NCI-H1105 treated with DMSO at 0.1 percent for 48 hours (cell line): ENCODE results near the gene CABP2.
A peak's percentile ranks its signal among the peaks of the same experiment; 100 is the strongest.
"Not testable (repeated sequence)": the region's sequence is repeated elsewhere in the genome, so short reads cannot be mapped to it uniquely, and the experiment has no call there.

Source experiments
- DNase-seq: peaks from one replicate; lab custom pipeline; 2025; lab: John Stamatoyannopoulos, UW

CABP2 gene

DNA sequence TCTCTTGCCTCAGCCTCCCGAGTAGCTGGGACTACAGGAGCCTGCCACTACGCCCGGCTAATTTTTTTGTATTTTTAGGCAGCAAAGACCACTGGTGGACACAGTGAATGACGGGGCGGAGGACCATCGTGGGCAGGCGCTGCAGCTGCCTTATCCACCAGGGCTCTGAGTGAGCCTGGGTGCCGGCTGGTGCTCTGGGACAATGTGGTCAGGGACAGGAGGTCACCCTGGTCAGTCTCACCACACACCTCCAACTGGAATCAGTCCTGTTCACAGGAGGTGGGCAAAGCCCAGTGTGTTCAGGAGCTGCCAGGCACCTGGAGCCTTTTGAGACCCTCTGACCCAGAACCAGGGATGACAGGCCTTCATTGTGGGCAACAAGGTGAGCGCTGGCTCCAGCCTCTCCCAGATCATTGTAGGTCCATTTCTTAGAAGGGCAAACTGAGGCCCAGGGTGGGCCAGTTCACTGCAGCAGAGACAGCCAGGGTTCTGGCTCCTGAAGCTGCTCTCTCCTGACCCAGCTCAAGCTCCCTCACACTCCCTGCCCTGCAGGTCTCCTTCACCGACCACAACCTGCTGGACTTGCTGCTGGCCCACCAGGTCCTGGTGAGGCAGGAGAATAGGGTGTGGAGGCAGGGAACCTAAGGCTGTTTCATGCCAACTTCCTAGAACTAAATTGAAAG lies 15.7 kb upstream of the CABP2 start:
- no peak for DNase-seq

DNA sequence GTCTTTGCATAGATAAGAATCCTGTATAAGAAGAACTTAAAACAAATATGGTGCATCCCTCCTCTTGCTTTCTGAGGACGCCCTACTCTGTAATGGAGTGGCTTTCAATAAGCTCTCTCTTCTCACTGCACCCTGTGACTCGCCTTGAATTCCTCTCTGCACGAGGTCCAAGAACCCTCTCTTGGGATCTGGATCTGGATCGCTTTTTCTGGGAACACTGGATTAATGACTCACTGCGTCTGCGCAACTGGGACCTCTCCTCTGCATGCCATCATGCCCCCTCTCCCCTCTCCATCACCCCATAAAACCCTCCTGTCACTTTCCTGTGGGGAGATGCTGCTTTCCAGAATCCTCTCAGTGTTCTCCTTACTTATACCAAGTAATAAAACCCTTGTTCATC lies 15.1 kb upstream of the CABP2 start:
- no peak for DNase-seq

DNA sequence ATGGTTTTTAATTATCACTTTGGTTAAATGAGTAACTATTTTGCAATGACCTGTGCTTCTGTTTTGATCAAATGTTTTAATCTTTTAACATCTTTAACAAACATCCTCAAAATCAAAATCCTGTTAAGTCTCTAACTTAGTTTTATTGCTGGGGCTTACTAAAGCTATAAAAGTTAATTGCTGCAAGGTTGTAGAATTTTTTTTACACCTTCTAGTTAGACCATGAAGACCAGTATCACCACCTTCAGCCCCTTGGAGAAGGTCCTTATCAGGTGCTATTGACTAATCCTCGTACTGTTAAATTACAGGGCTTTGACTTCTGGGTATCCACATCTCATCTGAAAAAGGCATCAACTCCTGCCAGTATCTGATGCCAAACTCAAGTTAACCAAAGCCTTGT lies 12.3 kb upstream of the CABP2 start:
- no peak for DNase-seq

DNA sequence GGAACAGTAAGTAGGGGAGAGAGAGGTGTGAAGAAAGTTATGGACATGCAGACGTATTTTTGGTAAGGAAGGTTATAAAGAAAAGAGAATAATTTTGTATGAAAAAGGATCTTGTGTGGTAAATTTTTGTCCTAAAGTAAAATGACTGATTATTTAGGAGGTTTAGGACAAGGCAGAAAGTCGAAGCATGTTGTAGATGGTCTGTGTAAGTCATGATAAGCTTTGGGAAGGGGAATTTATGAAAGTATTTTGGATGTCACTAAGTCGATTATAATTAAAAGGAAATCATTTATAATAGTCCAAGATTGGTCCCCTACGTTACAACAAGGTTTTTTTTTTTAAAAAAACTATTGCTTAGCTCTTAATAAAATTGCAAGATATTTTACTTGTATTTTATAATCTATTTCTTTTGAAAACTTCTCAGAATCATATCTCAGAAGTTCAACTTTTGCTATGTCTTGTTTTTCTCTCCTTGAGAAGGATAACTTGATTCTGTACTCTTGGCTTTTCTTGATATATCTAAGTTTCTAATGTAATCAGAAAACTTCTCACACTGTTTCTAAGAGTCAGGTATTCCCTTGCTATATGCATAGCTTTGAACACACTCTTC lies 10.9 kb upstream of the CABP2 start:
- no peak for DNase-seq

DNA sequence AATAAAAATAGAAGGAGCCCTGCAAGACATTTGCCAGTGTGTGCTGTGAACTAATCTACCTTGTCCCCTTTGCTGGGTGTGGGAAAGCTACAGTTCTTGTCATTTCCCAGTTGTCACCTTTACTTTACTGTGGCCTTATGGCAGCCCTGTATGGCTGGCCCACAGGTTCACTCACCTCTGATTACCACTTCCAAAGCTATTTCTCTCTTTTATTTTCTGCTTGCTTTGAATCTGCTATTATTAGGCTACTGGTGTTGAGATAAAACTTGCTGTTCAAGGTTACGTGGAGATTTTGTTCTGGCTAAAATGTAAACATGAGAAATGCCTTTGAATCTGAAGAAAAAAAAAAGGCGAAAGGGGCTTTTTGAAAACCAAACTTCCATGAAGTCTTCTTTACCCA lies 9.6 kb upstream of the CABP2 start:
- DNase-seq: no peak

DNA sequence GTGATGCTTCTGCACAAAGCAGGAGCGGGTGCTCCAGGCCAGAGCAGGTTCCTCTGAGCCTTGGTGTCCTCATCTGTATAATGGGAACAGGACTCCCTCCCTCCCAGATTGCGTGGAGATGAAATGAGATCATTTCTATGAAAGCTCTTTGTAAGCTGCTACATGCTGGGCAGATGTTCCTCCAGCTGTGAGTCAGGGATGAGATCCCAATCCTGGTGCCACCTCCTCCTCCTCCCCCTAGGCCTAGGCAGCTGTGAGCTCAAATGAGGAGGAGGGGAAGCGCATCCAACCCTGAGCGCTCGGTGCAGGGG lies 7.0 kb upstream of the CABP2 start:
- DNase-seq: no peak

DNA sequence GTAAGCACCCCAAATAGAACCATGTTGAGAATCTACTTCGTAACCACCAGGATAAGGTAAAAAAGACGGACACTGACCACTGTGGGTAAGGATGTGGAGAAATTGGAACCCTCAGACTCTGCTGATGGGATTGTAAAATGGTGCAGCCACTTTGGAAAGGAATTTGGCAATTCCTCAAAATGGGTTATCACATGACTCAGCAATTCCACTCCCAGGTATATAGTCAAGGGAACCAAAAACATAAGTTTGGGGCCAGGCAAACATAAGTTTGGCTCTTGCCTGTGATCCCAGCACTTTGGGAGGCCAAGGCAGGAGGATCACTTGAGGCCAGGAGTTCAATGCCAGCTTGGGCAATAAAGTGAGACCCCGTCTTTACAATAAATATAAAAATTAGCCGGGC lies 5.1 kb upstream of the CABP2 start:
- no peak for DNase-seq

DNA sequence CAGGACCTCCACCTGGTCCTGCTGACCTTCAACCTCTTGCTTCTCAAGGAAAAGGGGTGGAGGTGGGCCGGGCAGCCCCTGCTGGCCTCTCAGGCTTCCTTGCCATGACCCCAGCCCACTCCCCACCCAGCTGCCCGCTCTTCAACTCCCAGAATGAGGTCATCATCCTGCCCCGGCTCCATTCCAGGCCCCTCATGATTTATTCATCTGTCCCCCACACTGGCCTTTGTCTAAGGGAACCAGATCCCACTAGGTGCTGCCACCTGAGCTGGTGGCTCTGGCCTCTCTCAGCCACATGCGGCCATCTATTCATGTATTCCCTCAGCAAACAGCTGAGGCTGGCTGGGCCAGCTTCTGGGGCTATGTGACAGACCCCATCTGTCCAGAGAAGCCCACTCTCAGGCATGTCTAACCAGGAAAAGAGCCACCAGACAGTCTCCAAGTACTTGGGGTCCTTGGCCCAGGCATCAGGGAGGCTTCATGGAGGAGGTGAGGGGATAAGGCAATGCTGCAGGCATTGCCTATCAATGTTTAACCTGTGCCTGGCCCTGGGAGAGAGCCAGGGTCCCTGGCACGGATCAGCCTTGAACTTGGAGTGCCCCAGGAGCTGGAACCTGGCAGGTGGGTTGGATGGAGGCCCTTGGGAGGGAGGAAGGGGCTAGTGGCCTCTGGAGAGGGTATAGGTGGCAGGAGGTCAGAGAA lies 2.2 kb upstream of the CABP2 start:
- no peak for DNase-seq

DNA sequence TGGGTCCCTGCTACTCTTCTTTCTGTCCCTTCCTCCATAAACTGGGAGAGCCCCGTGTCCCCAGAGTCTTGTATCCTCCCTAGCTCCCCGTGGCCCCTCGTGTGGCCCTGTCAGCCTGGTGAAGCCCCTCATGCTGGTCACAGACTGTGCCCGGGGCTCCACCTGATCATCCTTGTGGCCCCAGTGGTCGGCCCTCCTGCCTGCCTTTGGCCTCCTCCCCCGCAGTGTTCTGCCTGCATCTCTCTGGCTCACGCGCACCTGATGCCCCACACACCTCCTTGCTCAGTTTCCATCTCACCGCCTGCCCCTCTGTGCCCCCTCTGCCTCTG lies 1.2 kb upstream of the CABP2 start:
- no peak for DNase-seq

DNA sequence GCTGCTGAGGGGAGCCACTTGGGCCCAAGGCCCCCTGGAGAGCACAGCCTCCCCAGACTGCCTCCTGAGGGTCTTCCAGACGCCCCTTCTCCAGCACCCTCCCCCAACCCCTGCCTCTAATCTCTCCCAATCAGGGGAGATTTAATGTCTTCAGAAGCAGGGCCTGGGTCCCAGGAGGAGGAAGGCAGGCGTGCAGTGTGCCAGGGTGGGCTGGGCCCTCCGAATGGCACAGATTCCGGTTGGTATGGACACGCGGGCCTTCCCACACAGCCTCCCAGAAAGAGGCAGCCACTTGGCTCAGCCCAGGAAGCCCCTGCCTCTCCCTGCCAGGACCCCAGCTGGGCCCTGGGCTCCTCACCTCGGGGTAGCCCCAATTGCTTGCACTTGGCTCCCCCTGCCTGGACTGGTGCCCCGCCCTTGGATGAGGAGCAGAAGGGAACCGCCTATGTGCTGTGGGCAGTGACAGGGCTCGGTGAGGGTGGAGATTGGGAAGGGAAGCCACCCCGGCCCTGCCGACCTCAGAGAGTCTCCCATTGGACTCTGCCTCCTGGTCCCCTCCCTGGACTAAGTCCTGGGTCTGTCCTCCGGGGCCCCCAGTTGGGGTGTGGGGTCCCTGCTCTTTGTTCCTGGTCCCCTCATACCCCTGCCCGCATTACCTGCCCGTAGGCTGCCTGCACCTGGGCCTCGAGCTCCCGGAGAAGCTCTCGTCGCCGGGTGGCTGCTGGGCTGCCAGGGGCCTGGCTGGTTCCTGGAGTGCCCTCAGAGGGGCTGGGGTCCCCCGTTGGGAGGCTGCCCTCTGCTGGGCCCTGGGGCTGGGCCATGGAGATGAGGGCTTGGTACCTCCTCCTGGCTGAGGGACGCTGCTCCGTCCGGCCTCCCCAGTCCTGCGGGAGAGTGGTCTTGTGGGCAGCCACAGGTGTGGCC lies 572 bp upstream of the CABP2 start:
- DNase-seq: no peak

DNA sequence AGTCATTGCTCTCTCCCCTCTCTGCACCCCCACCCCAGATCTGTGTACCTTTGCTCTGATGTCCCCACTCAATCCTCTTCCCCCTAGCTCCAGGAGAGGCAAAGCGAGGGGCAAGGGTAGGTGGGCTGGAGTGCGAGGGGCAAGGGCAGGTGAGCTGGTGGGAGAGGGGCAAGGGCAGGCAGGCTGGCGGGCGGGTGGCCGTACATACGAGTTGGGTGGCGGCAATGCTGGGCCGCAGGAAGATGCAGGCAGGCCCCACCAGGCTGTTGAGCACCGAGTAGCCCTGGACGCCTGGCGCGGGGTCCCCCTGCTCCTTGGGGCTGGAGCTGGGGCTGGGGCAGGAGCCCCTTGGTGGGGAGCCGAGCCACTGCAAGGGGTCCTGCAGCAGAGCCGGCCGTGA lies 908 bp downstream of the CABP2 start:
- no peak for DNase-seq

DNA sequence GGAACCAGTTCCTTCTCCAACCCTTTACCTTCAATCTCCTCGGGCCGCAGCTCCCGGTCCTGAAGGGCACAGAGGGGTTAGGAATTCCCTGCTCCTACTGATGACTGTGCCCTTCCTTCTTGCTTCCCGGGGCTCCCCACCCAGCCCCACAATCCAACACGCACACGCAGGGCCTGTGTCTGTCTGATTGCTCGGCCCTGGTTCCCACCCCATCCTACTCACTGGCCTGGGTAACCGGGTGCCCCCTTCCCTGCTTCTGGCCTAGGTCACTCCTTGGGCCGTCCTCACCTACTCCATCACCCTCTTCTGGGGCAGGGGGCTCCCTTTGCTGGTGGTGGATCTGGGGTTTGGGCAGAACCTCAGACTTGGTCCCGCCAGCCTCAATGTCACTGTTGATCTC lies 1.3 kb downstream of the CABP2 start:
- DNase-seq: no peak

DNA sequence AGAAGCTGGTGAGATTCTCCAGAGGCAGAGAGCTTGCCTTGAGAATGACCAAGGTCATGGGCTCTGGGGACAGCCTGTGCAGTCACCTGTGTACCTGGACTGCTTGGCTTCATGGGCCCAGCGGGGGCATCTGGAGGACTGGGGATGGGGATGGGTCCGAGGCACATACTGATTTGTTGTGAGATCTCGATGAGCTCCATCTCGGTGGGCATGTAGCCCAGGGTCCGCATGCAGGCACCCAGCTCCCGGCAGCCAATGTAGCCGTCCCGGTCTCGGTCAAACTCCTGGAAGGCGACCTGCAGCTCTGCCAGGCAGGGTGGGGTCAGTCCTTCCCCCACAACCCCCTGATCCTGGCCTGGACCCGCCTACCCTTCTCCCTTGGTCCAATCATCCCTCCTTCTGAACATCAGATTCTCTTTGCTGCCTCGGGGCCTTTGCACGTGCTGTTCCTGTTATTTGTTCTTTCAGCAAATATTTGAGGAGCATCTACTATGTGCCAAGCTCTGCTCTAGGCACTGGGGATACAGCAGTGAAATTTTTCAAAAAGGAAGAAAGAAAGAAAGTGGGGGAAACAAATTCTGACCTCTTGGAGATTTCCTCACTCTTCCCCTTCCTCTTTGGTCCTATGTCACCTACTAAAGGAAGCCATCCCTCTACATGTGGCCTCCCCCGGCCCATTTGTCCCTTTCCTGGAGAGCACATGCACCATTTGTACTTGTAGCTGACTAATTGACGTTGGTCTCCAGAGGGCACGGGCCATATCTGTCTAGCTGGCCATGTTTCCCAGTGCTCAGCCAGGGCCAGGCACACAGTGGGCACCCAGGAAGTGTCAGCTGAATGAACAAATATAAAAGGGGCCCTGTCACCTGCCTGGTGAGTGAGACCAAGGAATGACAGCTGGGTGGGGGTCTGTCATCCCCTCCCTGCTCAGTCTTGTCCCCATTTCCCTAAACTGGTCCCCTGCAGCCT lies 2.1 kb downstream of the CABP2 start:
- DNase-seq: no peak

DNA sequence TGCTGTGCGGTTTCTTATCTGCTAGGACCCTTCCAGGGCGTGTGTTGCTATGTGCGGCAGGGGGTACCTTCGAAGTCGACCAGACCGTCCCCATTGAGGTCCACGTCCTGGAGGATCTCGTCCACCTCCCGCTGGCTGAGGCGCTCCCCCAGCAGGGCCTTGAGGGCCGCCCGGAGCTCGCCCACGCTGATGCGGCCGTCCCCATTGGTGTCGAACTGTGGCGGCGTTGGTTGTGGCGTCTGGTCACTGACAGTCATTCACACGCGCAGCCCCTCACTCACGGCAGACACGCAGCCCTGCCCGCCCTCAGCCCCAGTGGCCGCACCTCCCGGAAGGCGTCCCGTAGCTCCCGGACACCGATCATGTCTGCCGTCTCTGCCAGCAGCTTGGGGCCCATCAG lies 3.5 kb downstream of the CABP2 start:
- no peak for DNase-seq

DNA sequence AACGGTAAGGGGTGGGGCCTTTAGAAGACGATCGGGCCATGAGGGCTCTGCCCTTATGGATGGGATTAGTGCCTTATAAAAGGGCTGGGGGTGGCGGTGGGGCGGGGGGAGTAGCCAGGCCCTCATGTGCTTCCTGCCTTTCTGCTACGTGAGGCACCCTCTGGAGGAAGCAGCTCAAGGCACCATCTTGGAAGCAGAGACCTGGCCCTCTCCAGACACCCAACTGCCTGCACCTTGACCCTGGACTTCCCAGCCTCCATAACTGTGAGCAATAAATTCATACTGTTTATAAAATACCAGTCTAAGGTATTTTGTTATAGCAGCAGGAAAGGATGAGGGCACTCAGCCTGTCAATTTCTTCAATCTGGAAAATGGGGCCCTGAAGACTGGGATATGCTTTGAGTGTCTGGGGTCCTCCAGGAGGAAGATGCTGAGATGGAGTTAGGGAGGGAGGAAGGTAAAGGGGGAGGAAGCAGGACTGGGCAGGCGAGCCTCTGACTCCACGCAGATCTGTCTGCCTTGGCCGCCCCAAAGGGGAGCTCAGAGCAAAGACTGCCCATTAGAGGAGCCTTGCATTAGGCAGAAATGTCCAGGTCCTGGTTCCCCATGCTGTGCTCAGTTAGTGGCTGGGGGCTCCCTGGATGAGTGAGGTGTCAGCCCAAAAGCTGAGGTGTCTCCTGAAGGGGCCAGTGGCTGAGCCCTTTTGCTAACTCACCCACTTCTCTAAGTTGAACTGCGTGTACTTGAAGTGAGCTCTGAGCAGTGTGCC lies 5.3 kb downstream of the CABP2 start:
- DNase-seq: no peak

DNA sequence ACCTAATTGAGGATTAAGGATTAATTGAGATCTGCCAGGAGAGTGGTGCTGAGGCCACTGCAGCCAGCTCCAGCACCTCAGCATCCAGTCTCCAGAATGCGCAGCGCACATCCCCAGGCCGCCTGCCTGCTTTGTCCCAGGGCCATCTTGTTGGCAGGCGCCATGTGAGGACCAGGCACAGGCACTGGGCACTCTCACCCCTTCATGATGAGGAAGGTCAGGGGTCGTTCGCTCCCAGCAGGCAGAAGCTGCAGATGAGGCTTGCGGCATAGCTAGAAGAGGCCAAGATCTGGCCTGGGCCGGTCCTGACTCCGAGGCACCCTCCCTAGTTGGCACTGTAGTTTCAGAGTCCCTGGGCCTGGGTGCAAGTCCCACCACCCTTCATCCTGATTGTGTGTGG lies 6.4 kb downstream of the CABP2 start:
- no peak for DNase-seq

DNA sequence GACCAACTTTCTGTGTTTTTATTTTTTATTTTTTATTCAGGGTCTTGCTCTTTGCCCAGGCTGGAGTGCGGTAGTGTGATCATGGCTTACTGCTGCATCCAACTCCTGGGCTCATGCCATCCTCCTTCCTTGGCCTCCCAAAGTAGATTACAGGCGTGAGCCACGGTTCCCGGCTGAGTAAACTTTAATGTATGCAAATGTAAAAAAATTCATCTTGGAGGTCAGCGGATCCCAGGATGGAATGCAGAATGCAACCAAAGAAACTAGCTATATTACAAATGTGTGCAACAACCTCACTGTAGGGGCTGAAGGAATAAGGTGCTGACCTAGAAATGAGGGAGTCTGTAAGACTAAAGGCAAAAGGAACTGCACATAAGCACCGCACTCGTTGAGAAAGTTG lies 9.1 kb downstream of the CABP2 start:
- DNase-seq: no peak

DNA sequence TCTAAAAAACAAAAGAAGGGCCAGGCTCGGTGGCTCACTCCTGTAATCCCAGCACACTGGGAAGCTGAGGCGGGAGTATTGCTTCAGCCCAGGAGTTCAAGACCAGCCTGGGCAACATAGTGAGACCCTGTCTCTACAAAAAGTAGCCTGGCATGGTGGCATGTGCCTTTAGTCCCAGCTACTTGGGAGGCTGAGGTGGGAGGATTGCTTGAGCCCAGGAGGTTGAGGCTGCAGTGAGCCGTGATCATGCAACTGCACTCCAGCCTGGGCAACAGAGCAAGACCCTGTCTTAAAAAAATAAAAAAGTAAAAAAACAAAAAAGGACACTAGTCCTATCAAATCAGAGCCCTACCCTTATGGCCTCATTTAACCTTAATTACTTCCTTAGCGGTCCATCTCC lies 11.7 kb downstream of the CABP2 start:
- DNase-seq: not testable (repeated sequence)

DNA sequence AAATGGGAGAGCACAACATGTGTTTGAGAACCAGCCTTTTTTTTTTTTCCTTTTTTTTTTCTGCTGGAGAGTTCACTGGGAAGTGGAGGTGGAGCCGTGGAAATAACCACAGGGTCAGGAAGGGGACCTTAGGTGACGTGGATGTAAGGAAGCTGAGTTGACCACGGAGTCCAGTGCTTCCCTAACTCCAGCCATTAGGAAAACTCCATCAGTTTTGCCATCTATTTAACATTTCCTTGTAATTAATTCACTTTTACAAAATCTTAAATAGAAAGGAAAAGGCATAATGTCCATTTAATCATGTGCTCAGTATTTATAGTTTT lies 13.3 kb downstream of the CABP2 start:
- no peak for DNase-seq

DNA sequence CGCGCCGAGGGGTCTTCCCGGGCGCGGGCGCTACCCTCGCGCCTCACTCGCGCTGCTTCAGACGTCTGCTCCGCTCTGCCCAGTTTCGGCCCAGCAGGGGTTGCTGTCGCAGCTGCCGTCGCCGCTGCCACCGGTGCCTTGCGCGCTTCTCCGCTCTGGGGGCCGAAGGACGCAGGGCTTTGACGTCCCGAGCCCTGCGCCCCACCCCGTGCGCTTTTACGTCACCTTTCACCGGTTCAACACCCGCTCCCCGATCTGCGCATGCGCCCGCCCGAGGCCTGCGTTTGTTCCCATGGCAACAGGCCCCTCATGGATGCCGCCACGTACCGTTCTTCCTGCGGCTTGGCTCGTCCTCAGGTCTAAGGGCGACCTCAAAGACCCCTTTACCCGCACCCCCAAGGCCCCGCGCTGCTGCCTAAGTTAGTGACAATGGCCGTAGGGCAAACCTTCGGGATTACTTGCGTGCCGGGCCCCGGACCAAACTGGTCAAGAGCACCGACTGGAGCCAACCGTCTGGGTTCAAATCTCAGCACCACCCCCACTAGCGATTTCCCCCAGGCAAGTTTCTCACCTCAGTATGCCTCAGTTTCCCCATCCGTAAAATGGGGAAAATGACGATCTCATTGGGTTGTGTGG lies 14.6 kb downstream of the CABP2 start:
- peak; percentile 93 for DNase-seq
